A549 treated with Hydrocortisone at 1 μM for 4 hours (cell line): ENCODE results near the gene CUL2. TPM values are rescaled to one million over a fixed set of nuclear protein-coding genes. Genes with fewer than 3 reads are reported as not detected.

Experiments
- total RNA-seq: library from RNA; stranded (reverse); fragments of 200-300 nt; extraction: Qiagen RNA extraction; gene quantifications from 5 replicates; pipeline ENCODE4 v1.2.3, GENCODE V29; 2022

The CUL2 gene
- 21.1 to 27.7 TPM (median 23.6 TPM) in 5 replicates for total RNA-seq

DNA sequence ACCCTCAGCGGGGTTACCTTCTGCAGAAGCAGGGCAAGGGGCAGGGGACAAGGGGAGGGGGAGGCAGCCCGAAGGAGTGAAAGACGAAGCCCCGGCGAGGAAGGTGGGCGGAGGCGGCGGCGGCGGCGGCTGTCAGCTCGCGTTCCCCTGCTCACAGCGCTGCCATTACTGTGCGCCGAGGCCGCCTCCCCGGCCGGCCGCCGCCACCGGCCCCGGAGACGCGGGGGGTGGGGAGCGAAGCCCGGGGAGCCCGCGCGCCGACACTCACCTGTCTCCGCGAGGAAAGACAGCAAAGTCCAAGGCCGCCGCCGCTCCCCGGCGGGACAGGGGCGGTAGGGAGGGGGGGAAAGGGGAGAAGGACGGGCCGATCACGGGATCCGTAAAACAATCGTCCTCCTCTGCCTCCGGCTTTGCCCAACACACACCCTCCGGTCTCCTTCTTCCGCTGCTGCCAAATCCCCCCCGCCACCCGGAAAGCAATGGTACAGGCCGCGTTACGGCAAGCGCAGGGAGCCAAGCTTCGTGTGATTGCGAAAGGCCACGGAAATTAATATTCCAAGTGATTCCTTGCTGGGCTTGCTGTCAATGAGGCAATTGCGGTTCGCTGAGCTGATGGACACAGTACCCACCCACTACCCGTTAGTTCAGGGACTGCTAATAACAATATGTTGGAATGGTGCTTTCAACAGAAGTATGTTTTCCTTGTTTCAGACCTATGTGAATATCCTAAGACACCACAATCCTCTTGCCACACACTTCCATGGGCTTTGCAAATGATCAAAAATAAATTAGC, at the start of gene CUL2:
CUL2 (minus strand) TSS at position 180 of the 793 bp plus-strand sequence. CDS start 19,024 bp downstream, outside the sequence.

DNA sequence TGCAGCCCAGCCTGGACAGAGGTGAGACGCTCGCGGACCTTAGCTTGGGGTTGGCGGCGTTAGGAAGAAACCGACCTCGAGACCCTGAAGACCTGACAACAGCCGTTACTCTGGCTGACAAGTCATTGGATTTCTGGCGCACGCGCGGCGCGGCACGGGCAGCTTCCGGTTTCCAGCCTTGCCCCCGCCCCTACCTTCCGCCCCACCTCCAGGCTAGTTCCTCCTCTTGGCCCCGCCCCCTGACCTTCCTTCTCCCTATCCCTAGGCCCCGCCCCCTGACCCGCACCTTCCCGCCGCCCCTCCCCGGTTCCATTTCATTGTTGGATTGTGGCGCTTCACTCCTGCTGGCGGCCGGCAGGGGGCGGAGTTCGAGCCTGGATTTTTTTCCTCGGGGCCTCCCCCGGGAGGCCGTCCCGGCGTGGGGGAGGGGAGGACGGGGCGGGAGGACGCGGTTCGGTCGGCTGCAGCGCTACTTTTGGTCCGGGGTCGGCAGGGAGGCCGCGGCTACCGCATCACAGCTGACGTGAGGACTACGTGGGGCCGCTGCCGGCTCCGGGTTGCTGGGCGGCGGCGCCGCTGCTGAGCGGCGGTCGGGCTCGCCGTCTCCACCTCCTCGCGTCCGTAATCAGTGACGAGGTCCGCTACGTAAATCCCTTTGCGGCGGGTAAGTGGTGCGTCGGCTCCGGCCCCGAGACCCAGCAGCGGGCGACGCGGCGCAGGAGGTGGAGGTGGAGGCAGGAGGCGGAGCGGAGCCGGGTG, 36.6 kb upstream of the CUL2 start, which contains the start of gene CREM:
CREM (plus strand) TSS at position 317 of the 759 bp plus-strand sequence. CDS start 10,990 bp downstream, outside the sequence.

Other genes with a start within 250 kb of the CUL2 start
- gene CREM, start 36.5 kb upstream of the CUL2 start, total RNA-seq = 30.2 to 33.6 TPM (median 33.1 TPM) in 5 replicates
- 45.6 to 64.8 TPM (median 52.8 TPM) in 5 replicates for gene CCNY, start 246.2 kb upstream of the CUL2 start, total RNA-seq